ENCODE data around the gene PLD3.

Gene PLD3

DNA sequence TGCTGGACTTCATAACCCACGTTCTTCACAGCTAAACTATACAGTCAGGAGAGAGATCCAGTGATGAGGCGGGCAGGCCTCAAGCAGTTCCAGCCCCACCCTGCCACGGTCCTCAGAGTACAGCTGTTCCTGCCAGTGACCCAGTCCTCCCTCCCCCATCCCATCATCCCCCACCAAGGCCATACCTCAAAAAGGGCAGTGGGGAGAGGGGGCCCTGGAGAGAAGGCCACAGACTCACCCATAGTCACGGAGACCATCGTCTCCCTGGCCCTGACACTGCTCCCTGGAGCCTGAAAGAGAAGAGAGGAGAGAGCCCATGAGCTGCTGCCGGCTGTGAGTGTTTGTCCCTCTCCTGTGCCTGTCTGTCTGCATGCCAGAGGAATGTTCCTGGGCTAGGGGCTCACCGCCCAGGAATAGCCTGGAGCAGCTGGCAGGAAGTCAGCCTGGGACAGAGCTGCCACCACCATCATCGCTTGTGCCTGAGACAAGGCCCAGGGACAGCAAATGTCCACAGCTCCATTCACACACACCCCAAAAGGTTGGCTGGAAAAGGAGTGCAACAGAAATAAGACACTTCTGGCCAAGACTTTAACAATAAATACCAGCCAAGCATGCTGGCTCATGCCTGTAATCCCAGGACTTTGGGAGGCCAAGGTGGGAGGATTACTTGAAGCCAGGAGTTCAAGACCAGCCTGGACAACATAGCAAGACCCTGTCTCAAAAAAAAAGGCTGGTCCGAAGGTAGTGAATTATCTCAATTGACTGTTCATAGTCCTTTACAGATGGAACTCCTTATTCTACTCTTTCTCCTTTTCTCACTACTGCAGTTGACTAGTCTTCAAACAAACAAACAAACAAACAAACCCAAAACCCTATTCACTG, 6.7 kb upstream of the PLD3 start:
- H3K4me3 ChIP-seq (ENCODE audit: low read depth, low read length): no peak overlapping the region
- no peak for DNase-seq (ENCODE audit: low read depth)
- TF ChIP-seq POLR2A (IDR thresholded peaks at IDR 0.05; ENCODE audit: extremely low read depth, insufficient read length): no peak
- no peak for TF ChIP-seq MYC (IDR thresholded peaks at IDR 0.05; ENCODE audit: low read depth, low read length)
- TF ChIP-seq, protein P1, sequence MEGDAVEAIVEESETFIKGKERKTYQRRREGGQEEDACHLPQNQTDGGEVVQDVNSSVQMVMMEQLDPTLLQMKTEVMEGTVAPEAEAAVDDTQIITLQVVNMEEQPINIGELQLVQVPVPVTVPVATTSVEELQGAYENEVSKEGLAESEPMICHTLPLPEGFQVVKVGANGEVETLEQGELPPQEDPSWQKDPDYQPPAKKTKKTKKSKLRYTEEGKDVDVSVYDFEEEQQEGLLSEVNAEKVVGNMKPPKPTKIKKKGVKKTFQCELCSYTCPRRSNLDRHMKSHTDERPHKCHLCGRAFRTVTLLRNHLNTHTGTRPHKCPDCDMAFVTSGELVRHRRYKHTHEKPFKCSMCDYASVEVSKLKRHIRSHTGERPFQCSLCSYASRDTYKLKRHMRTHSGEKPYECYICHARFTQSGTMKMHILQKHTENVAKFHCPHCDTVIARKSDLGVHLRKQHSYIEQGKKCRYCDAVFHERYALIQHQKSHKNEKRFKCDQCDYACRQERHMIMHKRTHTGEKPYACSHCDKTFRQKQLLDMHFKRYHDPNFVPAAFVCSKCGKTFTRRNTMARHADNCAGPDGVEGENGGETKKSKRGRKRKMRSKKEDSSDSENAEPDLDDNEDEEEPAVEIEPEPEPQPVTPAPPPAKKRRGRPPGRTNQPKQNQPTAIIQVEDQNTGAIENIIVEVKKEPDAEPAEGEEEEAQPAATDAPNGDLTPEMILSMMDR (IDR thresholded peaks at IDR 0.05; ENCODE audit: low read depth, low read length): no peak
- TF ChIP-seq, protein P2, sequence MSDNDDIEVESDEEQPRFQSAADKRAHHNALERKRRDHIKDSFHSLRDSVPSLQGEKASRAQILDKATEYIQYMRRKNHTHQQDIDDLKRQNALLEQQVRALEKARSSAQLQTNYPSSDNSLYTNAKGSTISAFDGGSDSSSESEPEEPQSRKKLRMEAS (IDR thresholded peaks at IDR 0.05; ENCODE audit: low read depth, low read length): no peak

DNA sequence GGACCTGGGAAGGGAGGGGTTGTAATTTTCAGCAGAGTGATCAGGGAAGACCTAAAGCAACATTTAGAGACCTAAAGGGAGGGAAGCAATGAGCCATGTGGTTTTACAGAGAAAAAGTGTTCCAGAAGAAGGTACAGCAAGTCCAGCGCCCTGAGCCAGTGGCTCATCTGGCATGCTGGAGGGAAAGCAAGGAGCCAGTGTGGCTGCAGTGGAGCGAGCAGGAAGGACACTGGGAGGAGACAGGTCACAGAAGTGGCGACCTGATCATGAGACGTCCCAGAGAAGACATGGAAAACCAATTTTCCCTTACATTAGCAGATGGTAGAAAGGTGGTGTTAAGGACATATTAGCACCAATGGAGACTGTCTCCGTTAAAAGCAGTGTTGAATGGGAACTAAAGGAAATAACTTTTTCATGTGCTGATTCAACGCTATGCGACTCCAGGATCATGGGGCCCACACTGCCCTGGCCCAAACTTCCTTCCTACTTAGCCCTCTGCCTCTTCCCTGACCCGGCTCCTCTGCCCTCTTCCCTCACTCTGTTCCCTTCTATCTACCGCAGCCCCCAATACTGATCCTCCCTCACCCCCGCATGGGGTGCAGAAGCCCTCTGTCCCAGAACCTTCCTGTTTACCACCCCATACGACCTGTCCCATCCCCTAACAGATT, 5.7 kb upstream of the PLD3 start:
- TF ChIP-seq, protein P2 (IDR thresholded peaks at IDR 0.05; ENCODE audit: low read depth, low read length): no peak
- TF ChIP-seq MYC (IDR thresholded peaks at IDR 0.05; ENCODE audit: low read depth, low read length) (no peak), POLR2A (IDR thresholded peaks at IDR 0.05; ENCODE audit: extremely low read depth, insufficient read length) (no peak)
- TF ChIP-seq, protein P1 (IDR thresholded peaks at IDR 0.05; ENCODE audit: low read depth, low read length): no peak
- no peak overlapping the region for H3K4me3 ChIP-seq (ENCODE audit: low read depth, low read length)
- DNase-seq (ENCODE audit: low read depth): no peak

DNA sequence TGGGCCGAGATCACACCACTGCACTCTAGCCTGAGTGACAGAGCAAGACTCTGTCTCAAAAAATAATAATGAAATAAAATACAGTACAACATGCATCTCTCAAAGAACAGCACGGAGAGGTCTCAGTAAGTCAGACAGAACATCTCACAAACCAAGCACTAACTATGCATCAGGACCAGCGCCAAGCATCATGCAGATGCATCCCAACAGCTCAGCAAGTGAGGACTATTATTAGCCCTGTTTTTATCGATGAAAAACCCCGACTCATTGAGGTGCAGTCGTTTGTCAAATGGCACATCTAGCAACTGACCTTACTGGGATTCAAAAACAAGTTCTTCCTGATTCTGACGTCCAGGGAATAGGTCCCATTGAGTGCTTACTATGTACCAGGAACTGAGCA, 4.1 kb upstream of the PLD3 start:
- TF ChIP-seq, protein P1 (IDR thresholded peaks at IDR 0.05; ENCODE audit: low read depth, low read length): no peak
- no peak for DNase-seq (ENCODE audit: low read depth)
- no peak overlapping the region for H3K4me3 ChIP-seq (ENCODE audit: low read depth, low read length)

DNA sequence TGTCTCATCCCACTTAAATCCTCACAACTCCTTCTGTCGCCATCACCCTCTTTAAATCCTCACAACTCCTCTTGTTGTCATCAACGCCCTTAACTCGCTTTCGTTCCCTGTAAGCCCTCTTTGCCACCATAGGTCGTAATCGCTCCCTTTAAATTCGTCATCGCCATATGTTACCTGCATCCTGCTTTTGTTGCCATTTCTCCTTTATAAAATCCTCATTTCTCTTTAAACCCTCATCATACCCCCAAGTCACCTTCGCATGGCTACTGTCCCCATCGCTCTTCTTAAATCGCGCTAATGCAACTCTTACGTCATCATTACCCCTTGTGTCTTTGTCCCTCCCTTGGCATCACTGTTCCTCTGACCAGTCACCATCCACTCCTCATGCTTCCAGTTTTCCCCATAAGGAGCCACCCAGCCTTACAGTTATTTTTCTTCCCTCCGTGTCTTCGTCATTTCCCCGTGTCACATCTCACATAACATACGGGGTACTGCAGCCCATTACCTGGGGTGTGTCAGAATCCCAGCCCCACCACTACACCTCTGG, 539 bp downstream of the PLD3 start:
- peak; percentile 37 for DNase-seq (ENCODE audit: low read depth)
- TF ChIP-seq, protein P2 (IDR thresholded peaks at IDR 0.05; ENCODE audit: low read depth, low read length): no peak
- TF ChIP-seq POLR2A (IDR thresholded peaks at IDR 0.05; ENCODE audit: extremely low read depth, insufficient read length) (no peak), MYC (IDR thresholded peaks at IDR 0.05; ENCODE audit: low read depth, low read length) (no peak)
- TF ChIP-seq, protein P1 (IDR thresholded peaks at IDR 0.05; ENCODE audit: low read depth, low read length): no peak
- H3K4me3 ChIP-seq (ENCODE audit: low read depth, low read length): peak overlapping the region; percentile 87

DNA sequence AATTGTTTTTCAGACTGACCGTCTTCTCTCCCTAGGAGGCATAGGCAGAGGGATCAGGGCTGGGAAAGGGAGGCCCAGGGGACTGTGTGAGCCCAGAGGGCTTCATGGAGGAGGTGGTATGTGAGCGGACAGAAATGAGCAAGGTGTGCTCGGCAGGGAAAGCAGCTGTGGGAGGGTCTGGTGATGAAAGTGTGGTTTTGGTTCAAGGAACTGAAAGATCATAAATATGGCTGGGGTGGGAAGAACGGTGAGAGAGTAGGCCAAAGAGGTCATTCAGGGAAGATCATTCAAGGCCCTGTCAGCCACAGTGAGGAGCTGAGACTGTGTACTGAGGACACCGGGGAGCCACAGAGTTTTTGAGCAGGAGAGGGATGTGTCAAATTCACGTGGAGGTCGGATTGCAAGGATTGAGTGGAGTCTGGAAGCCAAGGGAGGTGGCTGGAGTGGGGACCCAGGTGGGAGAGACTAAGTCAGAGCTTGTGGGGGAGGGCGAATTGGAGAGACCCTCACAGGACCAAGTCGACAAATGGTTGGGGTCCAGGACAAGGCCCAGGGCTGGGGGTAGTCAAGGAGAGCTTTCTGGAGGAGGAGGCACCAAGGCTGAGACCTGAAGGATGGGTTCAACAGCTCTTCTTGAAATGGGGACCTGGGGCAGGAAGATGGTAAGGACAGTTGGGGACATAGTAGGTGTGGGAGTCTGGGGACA, 7.6 kb downstream of the PLD3 start:
- TF ChIP-seq MYC (IDR thresholded peaks at IDR 0.05; ENCODE audit: low read depth, low read length) (no peak), POLR2A (IDR thresholded peaks at IDR 0.05; ENCODE audit: extremely low read depth, insufficient read length) (no peak)
- TF ChIP-seq, protein P1 (IDR thresholded peaks at IDR 0.05; ENCODE audit: low read depth, low read length): no peak
- TF ChIP-seq, protein P2 (IDR thresholded peaks at IDR 0.05; ENCODE audit: low read depth, low read length): no peak
- no peak for DNase-seq (ENCODE audit: low read depth)
- no peak overlapping the region for H3K4me3 ChIP-seq (ENCODE audit: low read depth, low read length)
